Loucy (cell line): ENCODE measurements around the gene SETSIP.

Experiments used
- H2AFZ ChIP-seq: fragments of 200-600 bp; sonication (generic); 2 replicates; pipeline ENCODE4 v1.6.0; 2016; ENCODE audit warnings: antibody characterized with exemption, mild to moderate bottlenecking, low read length, moderate library complexity
- H3F3A ChIP-seq: fragments of 200-600 bp; 2 replicates; pipeline ENCODE4 v1.6.0; 2016; ENCODE audit warnings: antibody characterized with exemption, low read depth, mild to moderate bottlenecking
- H3K27me3 ChIP-seq: fragments of 200-600 bp; sonication (generic); 2 replicates; pipeline ENCODE4 v1.6.1; 2014; ENCODE audit warnings: low read length, mild to moderate bottlenecking; ENCODE audit not compliant: insufficient read depth, poor library complexity, severe bottlenecking
- H3K36me3 ChIP-seq: fragments of 200-600 bp; sonication (generic); 2 replicates; pipeline ENCODE4 v1.6.1; 2016; ENCODE audit warnings: low read length; ENCODE audit not compliant: insufficient read depth
- H3K4me1 ChIP-seq: fragments of 200-600 bp; sonication (generic); 2 replicates; pipeline ENCODE4 v1.5.1; 2014; ENCODE audit warnings: low read length, mild to moderate bottlenecking; ENCODE audit not compliant: insufficient read depth, poor library complexity, severe bottlenecking
- H3K4me2 ChIP-seq: fragments of 200-600 bp; sonication (generic); 2 replicates; pipeline ENCODE4 v1.6.0; 2014; ENCODE audit warnings: antibody characterized with exemption, low read length, low read depth, mild to moderate bottlenecking; ENCODE audit not compliant: poor library complexity, severe bottlenecking
- H3K4me3 ChIP-seq: fragments of 200-600 bp; sonication (generic); 2 replicates; pipeline ENCODE4 v1.5.1; 2014; ENCODE audit warnings: low read length, mild to moderate bottlenecking, mixed read lengths; ENCODE audit not compliant: poor library complexity, severe bottlenecking
- H3K79me2 ChIP-seq: fragments of 200-600 bp; sonication (generic); 2 replicates; pipeline ENCODE4 v1.6.1; 2014; ENCODE audit warnings: low read length; ENCODE audit not compliant: insufficient read depth
- H3K9ac ChIP-seq: fragments of 200-600 bp; sonication (generic); 2 replicates; pipeline ENCODE4 v1.6.0; 2014; ENCODE audit warnings: mild to moderate bottlenecking, low read depth, low read length, moderate library complexity; ENCODE audit not compliant: poor library complexity, severe bottlenecking
- H3K9me2 ChIP-seq: fragments of 200-600 bp; sonication (generic); replicated peaks from 2 replicates; pipeline ENCODE4 v1.6.1; 2016; ENCODE audit warnings: low read depth, low read length, mixed read lengths
- H3K9me3 ChIP-seq: fragments of 200-600 bp; sonication (generic); 2 replicates; pipeline ENCODE4 v1.6.1; 2014; ENCODE audit warnings: mild to moderate bottlenecking, antibody characterized with exemption, low read length, low read depth; ENCODE audit not compliant: insufficient read depth
- H4K20me1 ChIP-seq: fragments of 200-600 bp; sonication (generic); 2 replicates; pipeline ENCODE4 v1.6.0; 2014; ENCODE audit warnings: antibody characterized with exemption, low read length, mild to moderate bottlenecking; ENCODE audit not compliant: insufficient read depth, poor library complexity, severe bottlenecking
- CTCF ChIP-seq: fragments of 200-600 bp; sonication (generic); conservative IDR thresholded peaks from 2 replicates; pipeline ENCODE4 v1.5.1; 2014; ENCODE audit warnings: mild to moderate bottlenecking, antibody characterized with exemption, low read length
- EZH2phosphoT487 ChIP-seq: fragments of 200-600 bp; IDR thresholded peaks from 2 replicates; pipeline ENCODE4 v1.6.1; 2018; ENCODE audit warnings: antibody characterized with exemption, mild to moderate bottlenecking, moderate library complexity, borderline replicate concordance

SETSIP gene

GRCh38 chr1:92096317-92096716, 21.1 kb upstream of the SETSIP start:
- no peaks in the 10 kb centered on the region for H3K9me3 ChIP-seq
- H3K4me1 ChIP-seq: no peaks in the 10 kb centered on the region
- no peak overlapping the region for H3K9ac ChIP-seq
- no peak overlapping the region for H3K4me3 ChIP-seq
- no peaks in the 10 kb centered on the region for H3F3A ChIP-seq
- no peaks in the 10 kb centered on the region for H3K36me3 ChIP-seq
- H3K4me2 ChIP-seq: no peak overlapping the region
- TF ChIP-seq CTCF: no peak
- TF ChIP-seq EZH2phosphoT487: no peak
- no peaks in the 10 kb centered on the region for H3K27me3 ChIP-seq
- H3K79me2 ChIP-seq: no peaks in the 10 kb centered on the region
- no peaks in the 10 kb centered on the region for H4K20me1 ChIP-seq
- H2AFZ ChIP-seq: no peak overlapping the region
- H3K9me2 ChIP-seq: no peaks in the 10 kb centered on the region

DNA sequence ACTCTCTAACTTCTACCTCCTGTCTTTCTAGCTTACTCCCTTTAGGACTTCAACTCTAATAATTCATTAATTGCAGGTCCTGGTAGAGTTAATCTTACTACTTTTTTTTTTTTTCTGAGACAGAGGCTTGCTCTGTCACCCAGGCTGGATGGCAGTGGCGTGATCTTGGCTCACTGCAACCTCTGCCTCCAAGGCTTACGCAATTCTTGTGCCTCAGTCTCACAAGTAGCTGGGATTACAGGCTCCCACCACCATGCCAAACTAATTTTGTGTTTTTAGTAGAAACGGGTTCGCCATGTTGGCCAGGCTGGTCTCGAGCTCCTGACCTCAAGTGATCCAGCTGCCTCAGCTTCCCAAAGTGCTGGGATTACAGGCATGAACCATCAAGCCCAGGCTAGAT, 20.7 kb upstream of the SETSIP start:
- no peaks in the 10 kb centered on the region for H3K4me1 ChIP-seq
- H3K79me2 ChIP-seq: no peaks in the 10 kb centered on the region
- H3K4me2 ChIP-seq: no peak overlapping the region
- H3K27me3 ChIP-seq: no peaks in the 10 kb centered on the region
- H3K4me3 ChIP-seq: no peak overlapping the region
- no peaks in the 10 kb centered on the region for H3F3A ChIP-seq
- no peak overlapping the region for H2AFZ ChIP-seq
- no peak for TF ChIP-seq EZH2phosphoT487
- no peak for TF ChIP-seq CTCF
- no peaks in the 10 kb centered on the region for H3K9me2 ChIP-seq
- no peaks in the 10 kb centered on the region for H3K36me3 ChIP-seq
- H4K20me1 ChIP-seq: no peaks in the 10 kb centered on the region
- no peak overlapping the region for H3K9ac ChIP-seq
- H3K9me3 ChIP-seq: no peaks in the 10 kb centered on the region

DNA sequence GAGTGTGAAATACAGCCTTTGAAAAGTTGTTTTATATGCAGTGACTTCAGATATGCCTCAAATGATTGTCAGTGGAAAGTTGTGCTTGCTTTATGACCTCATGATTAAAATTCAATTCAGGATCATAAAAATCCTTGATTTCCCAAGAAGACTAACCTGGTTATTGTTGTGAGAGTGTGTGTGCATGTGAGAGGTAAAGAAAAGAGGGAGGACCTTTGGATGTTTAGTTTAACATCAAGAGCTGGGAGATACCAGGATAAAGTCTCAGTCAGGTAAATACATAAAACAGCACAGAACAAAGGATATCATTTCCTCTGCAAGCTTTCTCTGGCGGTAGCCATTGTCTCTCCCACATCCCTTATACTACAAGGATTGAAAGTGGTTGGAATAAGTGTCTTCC, 19.4 kb upstream of the SETSIP start:
- Histone ChIP-seq H3K4me3 (no peak overlapping the region), H2AFZ (no peak overlapping the region), H3K27me3 (no peaks in the 10 kb centered on the region), H3K79me2 (no peaks in the 10 kb centered on the region), H3K9me2 (no peaks in the 10 kb centered on the region), H3K36me3 (no peaks in the 10 kb centered on the region), H4K20me1 (no peaks in the 10 kb centered on the region), H3K9me3 (no peaks in the 10 kb centered on the region), H3K9ac (no peak overlapping the region), H3F3A (no peaks in the 10 kb centered on the region), H3K4me1 (no peaks in the 10 kb centered on the region), H3K4me2 (no peak overlapping the region)
- TF ChIP-seq EZH2phosphoT487: no peak
- TF ChIP-seq CTCF: no peak
